HG02884 (cell line): ENCODE measurements around the gene B4GALNT1.
"Not testable (repeated sequence)": the region's sequence is repeated elsewhere in the genome, so short reads cannot be mapped to it uniquely, and the experiment has no call there.

Source experiments
- ATAC-seq: cut with Tn5 transposase; IDR thresholded peaks from one replicate; pipeline ENCODE4 v1.9.1; 2021; ENCODE audit warnings: mild to moderate bottlenecking, moderate library complexity; ENCODE audit not compliant: unreplicated experiment

B4GALNT1 gene

DNA sequence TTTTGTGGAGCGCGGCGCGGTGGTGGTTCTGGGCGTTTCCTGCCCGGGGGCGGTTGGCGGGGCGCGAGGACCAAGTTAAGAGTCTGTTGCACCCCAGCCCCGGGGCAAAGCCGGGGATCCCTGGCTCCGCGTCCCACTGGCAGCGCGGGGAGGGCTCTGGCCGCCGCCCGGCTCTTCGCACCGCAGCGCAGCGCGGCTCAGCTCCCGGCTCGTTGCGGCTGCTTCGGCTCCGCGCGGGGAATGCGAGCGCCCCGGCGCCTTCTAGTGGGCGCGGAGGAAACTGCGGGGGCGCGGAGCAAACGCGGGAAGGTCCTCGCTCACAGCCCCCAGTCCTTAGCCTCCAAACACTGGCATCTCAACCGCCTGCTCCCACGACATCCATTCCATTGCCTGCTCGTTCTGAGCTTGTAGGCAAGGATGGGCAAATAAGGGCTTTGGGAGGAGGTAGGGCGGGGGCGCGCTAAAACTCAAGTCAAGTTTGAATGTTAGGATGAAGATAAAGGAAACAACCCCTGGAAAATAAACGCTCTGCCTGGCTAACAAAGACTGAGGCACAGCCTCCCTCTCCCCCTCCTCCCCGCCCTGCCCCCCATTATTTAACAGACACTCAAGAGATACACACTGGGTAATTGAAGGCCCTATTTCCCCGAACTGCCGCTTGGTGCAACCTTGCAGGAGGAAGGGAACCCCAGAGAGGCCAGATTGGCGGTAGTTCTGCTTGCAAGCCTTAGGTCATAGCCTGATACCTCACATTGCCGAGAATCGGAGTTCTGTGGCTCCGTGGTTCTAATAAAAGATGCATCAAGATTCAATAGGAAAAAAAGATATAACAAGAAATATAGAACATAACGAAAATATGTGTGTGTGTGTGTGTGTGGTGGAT is at the start of gene B4GALNT1:
B4GALNT1 (minus strand) TSS at position 244 of the 883 bp plus-strand sequence. CDS start 1,069 bp downstream, outside the sequence.
- ATAC-seq: peak; percentile 52

DNA sequence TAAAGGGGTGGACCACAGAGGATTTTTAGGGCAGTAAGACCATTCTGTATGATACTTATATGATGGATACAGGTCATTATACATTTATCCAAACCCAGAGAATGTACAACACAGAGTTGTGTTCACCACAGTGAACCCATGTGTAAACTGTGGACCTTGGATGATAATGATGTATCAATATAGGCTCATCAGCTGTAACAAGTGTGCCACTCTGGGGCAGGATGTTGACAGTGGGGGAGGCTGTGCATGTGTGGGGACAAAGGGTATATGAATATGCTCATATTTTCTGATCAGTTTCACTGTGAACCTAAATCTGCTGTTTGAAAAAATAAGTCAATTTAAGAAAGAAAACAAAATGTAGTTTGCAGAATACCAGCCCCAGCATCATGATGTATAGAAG is 46.7 kb upstream of the B4GALNT1 start:
- ATAC-seq: no peak

- ATAC-seq: not testable (repeated sequence)
Measured at GRCh38 chr12:57677947-57678346, 44.9 kb upstream of the B4GALNT1 start.

- no peak for ATAC-seq
Measured at GRCh38 chr12:57674691-57675090, 41.7 kb upstream of the B4GALNT1 start.

- no peak for ATAC-seq
Measured at GRCh38 chr12:57672801-57673200, 39.8 kb upstream of the B4GALNT1 start.

GRCh38 chr12:57671811-57672210 is 38.8 kb upstream of the B4GALNT1 start:
- ATAC-seq: not testable (repeated sequence)

DNA sequence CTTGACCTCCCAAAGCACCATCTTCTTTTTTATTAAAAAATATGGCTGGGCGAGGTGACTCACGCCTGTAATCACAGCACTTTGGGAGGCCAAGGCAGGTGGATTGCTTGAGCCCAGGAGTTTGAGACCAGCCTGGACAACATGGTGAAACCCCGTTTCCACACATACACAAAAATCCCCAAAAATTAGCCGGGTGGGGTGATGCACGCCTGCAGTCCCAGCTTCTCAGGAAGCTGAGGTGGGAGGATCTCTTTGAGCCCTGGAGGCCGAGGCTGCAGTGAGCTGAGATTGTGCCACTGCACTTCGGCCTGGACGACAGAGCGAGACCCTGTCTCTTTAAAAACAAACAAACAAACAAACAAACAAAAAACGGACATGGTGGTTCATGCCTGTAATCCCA is 36.7 kb upstream of the B4GALNT1 start:
- ATAC-seq: not testable (repeated sequence)

GRCh38 chr12:57666897-57667296 is 33.9 kb upstream of the B4GALNT1 start:
- ATAC-seq: no peak

GRCh38 chr12:57665066-57665820 is 32.2 kb upstream of the B4GALNT1 start:
- ATAC-seq: not testable (repeated sequence)

DNA sequence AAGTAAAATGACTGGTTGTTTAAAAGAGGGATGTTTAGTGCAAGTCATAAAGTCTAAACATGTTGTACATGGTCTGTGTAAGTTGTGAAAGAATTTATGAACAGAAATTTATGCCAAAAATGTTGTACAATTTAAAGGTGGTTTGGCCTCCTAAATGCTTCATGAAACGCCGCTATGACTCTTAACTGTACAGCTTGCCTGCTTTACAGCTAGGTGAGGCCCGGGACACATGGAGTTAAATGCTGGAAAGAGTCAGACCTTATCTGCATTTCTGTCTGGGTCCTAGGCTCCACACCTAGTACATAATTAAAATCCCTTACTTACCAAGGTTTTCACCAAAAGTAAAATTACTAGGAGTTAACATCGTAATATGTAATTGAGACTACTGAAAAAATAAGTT is 28.4 kb upstream of the B4GALNT1 start:
- no peak for ATAC-seq

GRCh38 chr12:57658890-57659289 is 25.9 kb upstream of the B4GALNT1 start:
- no peak for ATAC-seq

DNA sequence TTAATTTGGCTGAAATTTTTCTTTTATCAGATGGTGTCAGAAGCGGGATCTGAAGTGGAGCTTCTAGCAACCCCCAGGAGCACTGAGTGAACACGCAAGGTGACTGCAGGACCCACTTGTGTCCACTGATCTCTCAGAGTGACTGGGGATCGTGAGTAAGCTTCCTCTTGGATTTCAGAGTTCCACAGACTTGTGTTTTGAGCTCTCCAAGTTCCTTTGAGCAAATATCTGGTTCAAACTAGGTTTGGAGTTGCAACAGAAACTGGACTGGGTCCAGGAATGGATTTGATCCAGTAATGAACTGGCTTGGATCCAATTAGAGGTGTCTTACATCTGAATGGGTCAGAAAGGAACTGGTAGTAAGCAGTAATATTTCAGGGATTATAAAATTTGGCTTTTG is 24.7 kb upstream of the B4GALNT1 start:
- no peak for ATAC-seq

DNA sequence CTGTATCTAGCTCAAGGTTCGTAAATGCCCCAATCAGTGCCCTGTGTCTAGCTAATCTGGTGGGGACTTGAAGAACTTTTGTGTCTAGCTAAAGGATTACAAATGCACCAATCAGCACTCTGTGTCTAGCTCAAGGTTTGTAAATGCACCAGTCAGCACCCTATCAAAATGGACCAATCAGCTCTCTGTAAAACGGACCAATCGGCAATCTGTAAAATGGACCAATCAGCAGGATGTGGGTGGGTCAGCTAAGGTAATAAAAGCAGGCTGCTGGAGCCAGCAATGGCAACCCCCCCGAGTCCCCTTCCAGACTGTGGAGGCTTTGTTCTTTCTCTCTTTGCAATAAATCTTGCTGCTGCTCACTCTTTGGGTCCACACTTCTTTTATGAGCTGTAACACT is 23.4 kb upstream of the B4GALNT1 start:
- not testable (repeated sequence) for ATAC-seq

- no peak for ATAC-seq
Measured at GRCh38 chr12:57655541-57656240, 22.7 kb upstream of the B4GALNT1 start.

- no peak for ATAC-seq
Measured at GRCh38 chr12:57654042-57654441, 21.0 kb upstream of the B4GALNT1 start.

DNA sequence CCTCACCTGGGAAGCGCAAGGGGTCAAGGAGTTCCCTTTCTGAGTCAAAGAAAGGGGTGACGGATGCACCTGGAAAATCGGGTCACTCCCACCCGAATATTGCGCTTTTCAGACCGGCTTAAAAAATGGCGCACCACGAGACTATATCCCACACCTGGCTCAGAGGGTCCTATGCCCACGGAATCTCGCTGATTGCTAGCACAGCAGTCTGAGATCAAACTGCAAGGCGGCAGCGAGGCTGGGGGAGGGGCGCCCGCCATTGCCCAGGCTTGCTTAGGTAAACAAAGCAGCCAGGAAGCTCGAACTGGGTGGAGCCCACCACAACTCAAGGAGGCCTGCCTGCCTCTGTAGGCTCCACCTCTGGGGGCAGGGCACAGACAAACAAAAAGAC is 13.7 kb upstream of the B4GALNT1 start:
- ATAC-seq: not testable (repeated sequence)

GRCh38 chr12:57645990-57646658 is 13.1 kb upstream of the B4GALNT1 start:
- ATAC-seq: not testable (repeated sequence)

GRCh38 chr12:57641699-57642442 is 8.9 kb upstream of the B4GALNT1 start:
- no peak for ATAC-seq

- ATAC-seq: no peak
Measured at GRCh38 chr12:57640175-57641042, 7.4 kb upstream of the B4GALNT1 start.
